Fibroblast of the conjunctiva (primary cell): ENCODE measurements around the gene TBC1D22B.

Experiments used
- DNase-seq: peaks from one replicate; pipeline ENCODE4 v3.0.0-alpha.2; 2010; ENCODE audit warnings: low read depth

Gene TBC1D22B

GRCh38 chr6:37357288-37357687 is 99.7 kb downstream of the TBC1D22B start:
- no peak for DNase-seq

GRCh38 chr6:37357860-37358259 is 100.3 kb downstream of the TBC1D22B start:
- DNase-seq: no peak

- no peak for DNase-seq
These were observed 101.5 kb downstream of the TBC1D22B start for GRCh38 chr6:37359039-37359438.

DNA sequence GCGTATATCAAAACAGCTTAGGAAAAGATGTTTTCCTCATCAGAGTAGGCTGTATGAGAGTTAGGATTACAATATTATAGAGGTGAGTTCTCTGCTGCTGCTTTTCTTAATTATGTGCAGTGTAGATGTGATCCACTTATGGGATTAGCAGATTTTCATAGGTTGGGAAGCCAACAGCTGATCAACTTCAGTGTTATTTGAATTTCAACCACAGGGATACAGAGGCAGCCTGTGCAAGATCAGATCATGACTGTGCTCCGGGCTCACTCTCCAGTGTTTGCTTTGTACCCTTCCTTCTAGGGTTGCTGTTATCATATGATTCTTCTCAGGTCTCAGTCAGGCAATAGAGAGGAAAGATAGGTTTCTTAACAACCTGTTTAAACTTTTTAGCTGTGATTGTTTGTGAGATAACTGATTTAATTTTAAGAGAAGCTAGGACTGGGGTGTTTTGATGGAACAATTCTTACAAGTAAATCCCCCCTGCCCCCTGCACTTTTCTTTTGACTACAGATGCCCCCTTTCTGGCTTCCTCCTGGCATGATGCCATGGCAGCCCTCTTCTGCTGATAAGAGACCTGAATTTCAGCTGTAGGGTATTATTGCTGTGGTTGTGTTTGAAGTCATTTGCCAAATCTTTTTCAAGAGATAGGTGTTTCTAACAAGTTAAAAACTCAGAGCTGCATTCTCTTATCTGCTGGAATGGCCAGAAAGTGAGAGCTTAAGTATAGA is 104.7 kb downstream of the TBC1D22B start:
- no peak for DNase-seq

DNA sequence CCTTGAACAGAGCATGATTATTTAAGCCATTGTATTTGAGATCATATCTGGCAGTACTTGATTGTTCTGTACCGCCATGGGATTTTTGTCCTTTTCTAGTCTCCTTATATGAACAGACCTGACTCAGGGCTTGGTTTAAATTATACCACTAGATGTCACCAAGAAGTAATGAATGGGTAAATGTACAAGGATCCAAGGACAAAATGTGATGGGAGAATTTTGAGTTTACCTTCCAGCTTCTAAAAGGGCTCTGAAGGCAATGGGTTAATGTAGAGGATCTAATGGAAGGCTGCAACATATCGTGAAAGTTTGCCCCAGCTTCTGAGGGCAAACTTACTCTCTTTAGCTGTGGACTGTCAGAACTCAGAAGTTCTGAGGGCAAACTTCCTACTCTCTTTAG is 108.2 kb downstream of the TBC1D22B start:
- DNase-seq: peak; percentile 10

DNA sequence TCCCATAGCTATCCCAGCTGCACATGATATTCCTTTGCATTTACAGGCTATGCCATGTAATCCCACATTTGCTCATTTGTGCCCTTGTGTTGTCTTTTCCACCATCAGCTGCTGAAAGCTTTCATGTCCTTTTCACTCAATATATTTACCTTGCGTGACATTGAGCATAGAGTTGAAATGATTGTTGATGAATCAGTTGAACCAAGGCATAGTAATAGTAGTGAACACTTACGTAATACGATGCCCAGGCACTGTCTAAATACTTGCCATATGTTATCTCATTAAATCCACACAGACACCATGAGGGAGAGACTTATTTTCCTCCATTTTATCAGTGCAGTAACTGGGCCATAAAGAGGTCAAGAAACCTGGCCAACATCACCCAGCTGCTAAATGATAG is 109.3 kb downstream of the TBC1D22B start:
- no peak for DNase-seq

- no peak for DNase-seq
These were observed 111.4 kb downstream of the TBC1D22B start for GRCh38 chr6:37368961-37369320.

- no peak for DNase-seq
These were observed 112.0 kb downstream of the TBC1D22B start for GRCh38 chr6:37369321-37370201.

DNA sequence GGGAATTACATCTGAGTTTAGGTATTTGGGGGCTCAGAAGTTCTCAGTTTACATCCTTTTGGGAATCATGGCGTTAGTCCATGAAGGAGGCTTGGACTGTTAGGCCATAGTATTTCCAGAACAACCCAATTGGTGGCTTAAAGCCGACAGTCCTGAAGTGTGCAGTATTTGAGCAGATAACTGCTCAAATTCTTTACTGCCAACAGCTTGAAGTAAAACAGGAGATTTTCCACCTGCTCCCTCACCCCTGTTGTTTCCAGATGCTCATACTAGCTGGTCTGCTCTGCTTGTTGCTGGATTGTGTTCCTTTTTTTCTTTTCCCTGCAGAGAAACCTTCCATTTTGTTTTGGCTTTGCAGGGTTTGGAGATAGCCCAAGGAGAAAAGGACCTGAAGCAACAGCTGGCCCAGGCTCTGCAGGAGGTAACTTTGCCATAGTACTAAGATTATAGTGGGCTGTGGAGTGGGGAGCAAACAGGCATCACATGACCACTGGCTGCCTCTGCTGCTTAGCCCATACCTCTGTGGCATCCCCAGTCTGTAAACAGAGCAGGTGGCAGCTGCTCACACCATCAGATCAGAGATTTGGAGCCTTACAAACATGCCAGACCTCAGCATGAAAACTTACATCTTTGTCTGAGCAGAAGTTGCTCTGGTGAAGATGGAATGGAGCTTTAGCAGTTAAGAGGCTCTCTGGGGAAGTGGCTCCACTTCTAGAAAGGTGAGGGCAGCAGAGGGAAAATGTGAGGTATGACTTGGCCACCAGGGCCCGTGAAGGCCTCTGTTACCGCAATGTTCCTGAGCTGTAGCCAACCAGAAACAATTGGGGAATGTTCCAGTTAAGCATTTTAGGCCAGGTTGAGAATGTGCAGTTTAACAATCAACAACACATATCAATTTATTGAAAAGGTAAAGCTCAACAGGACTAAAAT is 113.8 kb downstream of the TBC1D22B start:
- no peak for DNase-seq

GRCh38 chr6:37372116-37372515 is 114.5 kb downstream of the TBC1D22B start:
- DNase-seq: no peak

DNA sequence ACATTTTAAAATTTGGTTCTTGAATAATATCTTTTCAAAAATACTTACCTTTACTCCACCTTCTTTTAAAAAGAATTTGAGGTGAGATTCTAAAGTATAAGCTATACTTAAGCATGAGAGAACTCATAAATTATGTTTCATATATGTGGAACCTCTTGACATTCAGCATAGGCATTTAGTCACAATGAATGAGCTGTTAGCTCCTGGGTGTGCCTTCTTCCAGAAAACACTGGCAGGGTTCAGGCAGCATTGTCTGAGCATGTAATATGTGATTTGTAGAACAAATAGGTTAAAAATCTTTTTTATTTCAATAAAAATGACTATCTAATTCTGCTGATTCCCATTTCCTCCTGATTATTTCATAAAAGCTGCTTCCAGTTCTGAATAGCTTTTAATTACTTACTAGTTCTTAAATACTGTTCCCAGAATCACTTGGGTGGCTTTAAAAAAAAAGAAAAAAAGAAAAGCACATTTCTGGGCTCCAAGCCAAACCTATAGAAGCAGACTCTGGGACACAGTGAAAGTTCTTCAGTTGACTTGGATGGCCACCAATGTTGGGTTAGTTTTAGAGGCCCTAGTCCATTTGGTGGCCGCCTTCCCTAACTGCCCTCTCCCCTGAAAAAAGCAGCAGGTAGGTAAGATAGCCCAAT is 116.4 kb downstream of the TBC1D22B start:
- DNase-seq: no peak

GRCh38 chr6:37375376-37375775 is 117.8 kb downstream of the TBC1D22B start:
- DNase-seq: no peak

DNA sequence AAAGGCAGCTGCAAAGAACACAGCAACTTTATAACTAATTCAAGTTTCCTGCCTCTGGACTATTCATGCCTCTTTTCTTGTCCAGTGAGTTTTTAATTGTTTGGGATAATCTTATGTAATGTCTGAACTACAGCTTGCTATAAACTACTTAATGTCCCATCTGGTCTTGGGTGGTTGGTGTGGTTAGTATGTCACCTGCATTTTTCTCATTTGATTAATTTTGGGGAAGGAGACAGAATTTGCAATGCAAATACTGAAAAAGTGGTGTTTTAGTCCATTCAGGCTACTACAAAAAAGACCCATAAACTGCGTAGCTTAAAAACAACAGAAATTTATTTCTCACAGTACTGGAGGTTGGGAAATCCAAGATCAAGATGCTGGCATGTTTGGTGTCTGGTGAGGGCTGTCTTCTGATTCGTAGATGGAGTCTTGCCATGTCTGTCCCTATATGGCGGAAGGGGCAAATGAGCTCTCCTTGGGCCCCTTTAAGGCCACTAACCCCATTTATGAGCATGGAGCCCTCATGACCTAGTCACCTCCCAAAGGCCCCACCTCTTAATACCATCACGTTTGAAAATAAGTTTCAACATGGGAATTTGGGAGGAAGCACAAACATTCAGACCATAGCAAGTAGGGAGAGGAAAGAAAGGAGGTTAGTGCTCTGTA is 118.6 kb downstream of the TBC1D22B start:
- no peak for DNase-seq

- DNase-seq: peak; percentile 42
These were observed 124.0 kb downstream of the TBC1D22B start for GRCh38 chr6:37381579-37381978.
